ENCODE measurements around the gene ANXA1.

DNA sequence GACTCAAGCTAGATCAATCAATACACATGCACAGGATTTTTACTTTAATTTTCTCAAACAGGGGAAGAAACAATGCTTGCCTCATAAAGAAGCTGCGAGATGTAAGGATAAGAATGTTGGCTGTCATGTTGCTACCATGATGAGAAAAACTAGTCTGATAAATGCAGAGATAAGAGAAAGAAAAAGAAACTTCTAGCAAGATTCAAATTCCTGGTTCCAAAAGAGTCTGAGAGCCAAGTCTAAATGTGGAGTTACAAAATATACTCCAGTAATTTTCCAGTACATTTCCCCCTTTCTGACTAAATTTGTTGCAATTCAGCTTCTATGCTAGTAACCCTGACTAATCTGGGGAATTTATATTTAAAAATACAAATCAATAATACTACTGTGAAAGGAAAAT is 10.4 kb upstream of the ANXA1 start:
- TF ChIP-seq, protein P1, sequence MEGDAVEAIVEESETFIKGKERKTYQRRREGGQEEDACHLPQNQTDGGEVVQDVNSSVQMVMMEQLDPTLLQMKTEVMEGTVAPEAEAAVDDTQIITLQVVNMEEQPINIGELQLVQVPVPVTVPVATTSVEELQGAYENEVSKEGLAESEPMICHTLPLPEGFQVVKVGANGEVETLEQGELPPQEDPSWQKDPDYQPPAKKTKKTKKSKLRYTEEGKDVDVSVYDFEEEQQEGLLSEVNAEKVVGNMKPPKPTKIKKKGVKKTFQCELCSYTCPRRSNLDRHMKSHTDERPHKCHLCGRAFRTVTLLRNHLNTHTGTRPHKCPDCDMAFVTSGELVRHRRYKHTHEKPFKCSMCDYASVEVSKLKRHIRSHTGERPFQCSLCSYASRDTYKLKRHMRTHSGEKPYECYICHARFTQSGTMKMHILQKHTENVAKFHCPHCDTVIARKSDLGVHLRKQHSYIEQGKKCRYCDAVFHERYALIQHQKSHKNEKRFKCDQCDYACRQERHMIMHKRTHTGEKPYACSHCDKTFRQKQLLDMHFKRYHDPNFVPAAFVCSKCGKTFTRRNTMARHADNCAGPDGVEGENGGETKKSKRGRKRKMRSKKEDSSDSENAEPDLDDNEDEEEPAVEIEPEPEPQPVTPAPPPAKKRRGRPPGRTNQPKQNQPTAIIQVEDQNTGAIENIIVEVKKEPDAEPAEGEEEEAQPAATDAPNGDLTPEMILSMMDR (IDR thresholded peaks at IDR 0.05) = no peak
- TF ChIP-seq TCF7L2 (IDR thresholded peaks at IDR 0.05; ENCODE audit: low read depth, low read length) = no peak
- TF ChIP-seq, protein P2, sequence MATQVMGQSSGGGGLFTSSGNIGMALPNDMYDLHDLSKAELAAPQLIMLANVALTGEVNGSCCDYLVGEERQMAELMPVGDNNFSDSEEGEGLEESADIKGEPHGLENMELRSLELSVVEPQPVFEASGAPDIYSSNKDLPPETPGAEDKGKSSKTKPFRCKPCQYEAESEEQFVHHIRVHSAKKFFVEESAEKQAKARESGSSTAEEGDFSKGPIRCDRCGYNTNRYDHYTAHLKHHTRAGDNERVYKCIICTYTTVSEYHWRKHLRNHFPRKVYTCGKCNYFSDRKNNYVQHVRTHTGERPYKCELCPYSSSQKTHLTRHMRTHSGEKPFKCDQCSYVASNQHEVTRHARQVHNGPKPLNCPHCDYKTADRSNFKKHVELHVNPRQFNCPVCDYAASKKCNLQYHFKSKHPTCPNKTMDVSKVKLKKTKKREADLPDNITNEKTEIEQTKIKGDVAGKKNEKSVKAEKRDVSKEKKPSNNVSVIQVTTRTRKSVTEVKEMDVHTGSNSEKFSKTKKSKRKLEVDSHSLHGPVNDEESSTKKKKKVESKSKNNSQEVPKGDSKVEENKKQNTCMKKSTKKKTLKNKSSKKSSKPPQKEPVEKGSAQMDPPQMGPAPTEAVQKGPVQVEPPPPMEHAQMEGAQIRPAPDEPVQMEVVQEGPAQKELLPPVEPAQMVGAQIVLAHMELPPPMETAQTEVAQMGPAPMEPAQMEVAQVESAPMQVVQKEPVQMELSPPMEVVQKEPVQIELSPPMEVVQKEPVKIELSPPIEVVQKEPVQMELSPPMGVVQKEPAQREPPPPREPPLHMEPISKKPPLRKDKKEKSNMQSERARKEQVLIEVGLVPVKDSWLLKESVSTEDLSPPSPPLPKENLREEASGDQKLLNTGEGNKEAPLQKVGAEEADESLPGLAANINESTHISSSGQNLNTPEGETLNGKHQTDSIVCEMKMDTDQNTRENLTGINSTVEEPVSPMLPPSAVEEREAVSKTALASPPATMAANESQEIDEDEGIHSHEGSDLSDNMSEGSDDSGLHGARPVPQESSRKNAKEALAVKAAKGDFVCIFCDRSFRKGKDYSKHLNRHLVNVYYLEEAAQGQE (IDR thresholded peaks at IDR 0.05; ENCODE audit: insufficient read depth in 1 of 2, low read depth in 2 of 2, low read length in 1 of 2) = no peak
- no peak for TF ChIP-seq POLR2AphosphoS5 (IDR thresholded peaks at IDR 0.05; ENCODE audit: low read depth, low read length)

Data from Panc1 (cell line).